Vagina (tissue), 2 donors: ENCODE data around the gene RTN1. TPM values are rescaled to one million over a fixed set of nuclear protein-coding genes. Genes with fewer than 3 reads are reported as not detected.

ENCODE experiments used
- DNase-seq, 2 donors: peaks; one replicate each; pipeline ENCODE4 v3.0.0-alpha.2; 2017; ENCODE audit errors: extremely low spot score in 2 of 2
- H3K27ac ChIP-seq: fragments of 200-600 bp; sonication (generic); one replicate; pipeline ENCODE4 v1.5.1; 2019
- H3K27me3 ChIP-seq: fragments of 200-600 bp; sonication (generic); one replicate; pipeline ENCODE4 v1.5.1; 2019
- H3K36me3 ChIP-seq, 2 donors: fragments of 200-600 bp; sonication (generic); one replicate each; pipeline ENCODE4 v1.5.1; 2017 to 2019
- H3K4me1 ChIP-seq: fragments of 200-600 bp; sonication (generic); one replicate; pipeline ENCODE4 v1.5.1; 2019
- H3K4me3 ChIP-seq, 2 donors: fragments of 200-600 bp; sonication (generic); 1 replicate in 1 of 2; 2 replicates in 1 of 2; pipeline ENCODE4 v1.5.1; 2016 to 2019
- H3K9me3 ChIP-seq: fragments of 200-600 bp; sonication (generic); one replicate; pipeline ENCODE4 v1.5.1; 2019
- CTCF ChIP-seq, 3 experiments: fragments of 450-650 bp in 2 of 3; fragments of 200-600 bp in 1 of 3; sonication (generic) in 1 of 3; IDR thresholded peaks; one replicate each; pipeline ENCODE4 v1.5.1; 2017 to 2019; ENCODE audit warnings: antibody characterized with exemption in 3 of 3, mild to moderate bottlenecking in 2 of 3, moderate library complexity in 2 of 3
- POLR2A ChIP-seq, 2 donors: fragments of 450-650 bp; IDR thresholded peaks; one replicate each; pipeline ENCODE4 v1.6.1; 2017; ENCODE audit warnings: antibody characterized with exemption in 2 of 2, mild to moderate bottlenecking in 2 of 2, moderate library complexity in 2 of 2
- POLR2AphosphoS5 ChIP-seq, 2 donors: sonication (generic); formaldehyde crosslinking; IDR thresholded peaks; one replicate each; pipeline ENCODE4 v1.9.0; 2017; ENCODE audit warnings: antibody characterized with exemption in 2 of 2, mild to moderate bottlenecking in 2 of 2, low read depth in 1 of 2; ENCODE audit not compliant: insufficient read depth in 1 of 2
- intact Hi-C: fragments of 100-400 bp; cut with DNase I; formaldehyde crosslinking; loops from one replicate; pipeline ENCODE4 v1.15.1; 2023
- total RNA-seq: library from RNA; depleted of rRNA; stranded (reverse); fragments of >200 nt; gene quantifications from one replicate; pipeline ENCODE4 v1.2.3, GENCODE V29; 2016

Gene RTN1
- total RNA-seq, 1 donor from 2014 or later: 24.8 TPM

- TF ChIP-seq POLR2A (IDR thresholded peaks at IDR 0.05) (no peak), CTCF (IDR thresholded peaks at IDR 0.05) (no peak), POLR2AphosphoS5 (IDR thresholded peaks at IDR 0.05; ENCODE audit: insufficient read depth in 1 of 2, low read depth in 1 of 2) (no peak)
- Histone ChIP-seq H3K4me1 (no peaks in the 10 kb centered on the region), H3K27ac (no peak overlapping the region), H3K9me3 (no peaks in the 10 kb centered on the region), H3K36me3 (no peaks in the 10 kb centered on the region), H3K4me3 (no peak overlapping the region), H3K27me3 (no peaks in the 10 kb centered on the region)
- intact Hi-C loops: no loop called here
- DNase-seq: no peak
Measured at GRCh38 chr14:59846595-59846994, 24.0 kb downstream of the RTN1 start.

- Histone ChIP-seq H3K4me1 (no peaks in the 10 kb centered on the region), H3K27me3 (no peaks in the 10 kb centered on the region), H3K4me3 (no peak overlapping the region), H3K9me3 (no peaks in the 10 kb centered on the region), H3K27ac (no peak overlapping the region), H3K36me3 (no peaks in the 10 kb centered on the region)
- no peak for DNase-seq
- TF ChIP-seq POLR2A (IDR thresholded peaks at IDR 0.05): no peak
- no peak for TF ChIP-seq POLR2AphosphoS5 (IDR thresholded peaks at IDR 0.05; ENCODE audit: insufficient read depth in 1 of 2, low read depth in 1 of 2)
- TF ChIP-seq CTCF (IDR thresholded peaks at IDR 0.05): no peak
- intact Hi-C loops: no loop called here
Measured at GRCh38 chr14:59845245-59845644, 25.3 kb downstream of the RTN1 start.

- Histone ChIP-seq H3K4me1 (no peaks in the 10 kb centered on the region), H3K36me3 (no peaks in the 10 kb centered on the region), H3K27me3 (no peaks in the 10 kb centered on the region), H3K27ac (no peak overlapping the region), H3K9me3 (no peaks in the 10 kb centered on the region), H3K4me3 (no peak overlapping the region)
- intact Hi-C loops: no loop called here
- no peak for DNase-seq
- TF ChIP-seq CTCF (IDR thresholded peaks at IDR 0.05) (no peak), POLR2AphosphoS5 (IDR thresholded peaks at IDR 0.05; ENCODE audit: insufficient read depth in 1 of 2, low read depth in 1 of 2) (no peak), POLR2A (IDR thresholded peaks at IDR 0.05) (no peak)
Measured at GRCh38 chr14:59844186-59844812, 26.3 kb downstream of the RTN1 start.

- intact Hi-C loops: no loop called here
- Histone ChIP-seq H3K36me3 (no peaks in the 10 kb centered on the region), H3K9me3 (no peaks in the 10 kb centered on the region), H3K4me3 (no peak overlapping the region), H3K27me3 (no peaks in the 10 kb centered on the region), H3K27ac (no peak overlapping the region), H3K4me1 (no peaks in the 10 kb centered on the region)
- DNase-seq: no peak
- TF ChIP-seq CTCF (IDR thresholded peaks at IDR 0.05) (no peak), POLR2AphosphoS5 (IDR thresholded peaks at IDR 0.05; ENCODE audit: insufficient read depth in 1 of 2, low read depth in 1 of 2) (no peak), POLR2A (IDR thresholded peaks at IDR 0.05) (no peak)
Measured at GRCh38 chr14:59836116-59836515, 34.5 kb downstream of the RTN1 start.

GRCh38 chr14:59832653-59833294 is 37.8 kb downstream of the RTN1 start:
- H3K4me1 ChIP-seq: no peaks in the 10 kb centered on the region
- H3K4me3 ChIP-seq: no peak overlapping the region
- no peaks in the 10 kb centered on the region for H3K36me3 ChIP-seq
- no peak overlapping the region for H3K27ac ChIP-seq
- DNase-seq: no peak
- intact Hi-C loops: no loop called here
- no peaks in the 10 kb centered on the region for H3K9me3 ChIP-seq
- no peak for TF ChIP-seq POLR2AphosphoS5 (IDR thresholded peaks at IDR 0.05; ENCODE audit: insufficient read depth in 1 of 2, low read depth in 1 of 2)
- TF ChIP-seq POLR2A (IDR thresholded peaks at IDR 0.05): no peak
- no peak for TF ChIP-seq CTCF (IDR thresholded peaks at IDR 0.05)
- no peaks in the 10 kb centered on the region for H3K27me3 ChIP-seq
